B cell (primary cell): ENCODE results near the gene ARHGEF10L. TPM values are rescaled to one million over a fixed set of nuclear protein-coding genes. Genes with fewer than 3 reads are reported as not detected.

Experiments used
- ATAC-seq: fragments of 200-7000 bp; cut with Tn5 transposase; one replicate; pipeline ENCODE4 v1.10.0; 2021; ENCODE audit warnings: low read depth, mild to moderate bottlenecking, moderate number of reproducible peaks, moderate library complexity
- CTCF ChIA-PET: fragments of 350-600 bp; sonication (Branson Sonifier 250); formaldehyde crosslinking; loops from one replicate; lab custom pipeline; 2021; ENCODE audit warnings: antibody characterized with exemption, inconsistent platforms; lab: Charles Lee
- POLR2A ChIA-PET: fragments of 350-600 bp; sonication (Branson Sonifier 250); formaldehyde crosslinking; loops from one replicate; lab custom pipeline; 2021; ENCODE audit warnings: antibody characterized with exemption; lab: Charles Lee
- DNase-seq: peaks from one replicate; pipeline ENCODE4 v3.0.0; 2013
- H2AFZ ChIP-seq: 2 replicates; pipeline ENCODE4 v1.6.1; 2012; ENCODE audit warnings: mild to moderate bottlenecking, low read depth, low read length; ENCODE audit not compliant: insufficient read depth, poor library complexity, severe bottlenecking
- H3K27ac ChIP-seq, 2 donors: 1 replicate in 1 of 2; 2 replicates in 1 of 2; pipeline ENCODE4 v1.5.1; 2012 to 2013; ENCODE audit warnings: low read length in 2 of 2, mild to moderate bottlenecking in 2 of 2, moderate library complexity in 1 of 2
- H3K27me3 ChIP-seq, 4 experiments: fragments of 200-600 bp in 1 of 4; sonication (generic) in 1 of 4; replicated peaks in 1 of 4; 1 replicate in 2 of 4; 2 replicates in 2 of 4; pipeline versions ENCODE4 v1.6.1 to v1.7.0; 2013 to 2016; ENCODE audit warnings: low read length in 3 of 4, mild to moderate bottlenecking in 2 of 4, mixed read lengths in 1 of 4, moderate library complexity in 1 of 4; ENCODE audit not compliant: insufficient read depth in 4 of 4, control insufficient read depth in 3 of 4; ENCODE audit errors: control extremely low read depth in 1 of 4
- H3K36me3 ChIP-seq, 2 experiments: replicated peaks in 1 of 2; 1 replicate in 1 of 2; 2 replicates in 1 of 2; pipeline versions ENCODE4 v1.6.1 to v1.7.1; 2013; ENCODE audit warnings: low read length in 1 of 2; ENCODE audit not compliant: insufficient read depth in 2 of 2, control insufficient read depth in 1 of 2; ENCODE audit errors: control extremely low read depth in 1 of 2, extremely low read depth in 1 of 2
- H3K4me1 ChIP-seq, 2 donors: fragments of 200-600 bp in 1 of 2; sonication (generic) in 1 of 2; 1 replicate in 1 of 2; 2 replicates in 1 of 2; pipeline versions ENCODE4 v1.5.1 to v1.6.1; 2013 to 2017; ENCODE audit warnings: low read length in 2 of 2; ENCODE audit not compliant: control insufficient read depth in 2 of 2, insufficient read depth in 2 of 2
- H3K4me2 ChIP-seq: replicated peaks from 2 replicates; pipeline ENCODE3; 2012; ENCODE audit warnings: mild to moderate bottlenecking, low read depth, low read length; ENCODE audit not compliant: poor library complexity, severe bottlenecking
- H3K4me3 ChIP-seq, 5 experiments: fragments of 200-600 bp in 1 of 5; sonication (generic) in 1 of 5; 1 replicate in 3 of 5; 2 replicates in 2 of 5; pipeline versions ENCODE4 v1.5.1 to v1.7.0; 2011 to 2016; ENCODE audit warnings: low read length in 4 of 5, mild to moderate bottlenecking in 4 of 5, low read depth in 2 of 5, control low read depth in 1 of 5, moderate library complexity in 1 of 5; ENCODE audit not compliant: insufficient read depth in 1 of 5; ENCODE audit errors: control extremely low read depth in 1 of 5, extremely low read depth in 1 of 5
- H3K79me2 ChIP-seq: fragments of 200-600 bp; sonication (generic); one replicate; pipeline ENCODE4 v1.6.0; 2016; ENCODE audit warnings: low read length; ENCODE audit not compliant: control insufficient read depth, insufficient read depth
- H3K9ac ChIP-seq: fragments of 200-600 bp; sonication (generic); 2 replicates; pipeline ENCODE4 v1.6.1; 2017; ENCODE audit warnings: mild to moderate bottlenecking, low read length, moderate library complexity
- H3K9me3 ChIP-seq, 3 donors: one replicate each; pipeline versions ENCODE4 v1.6.1 to v1.7.1; 2013; ENCODE audit warnings: low read length in 2 of 3; ENCODE audit not compliant: control insufficient read depth in 2 of 3, insufficient read depth in 1 of 3; ENCODE audit errors: control extremely low read depth in 1 of 3
- H4K20me1 ChIP-seq: 2 replicates; pipeline ENCODE4 v1.6.0; 2012; ENCODE audit warnings: mild to moderate bottlenecking, low read length; ENCODE audit not compliant: insufficient read depth, control insufficient read depth, poor library complexity, severe bottlenecking
- H3K27ac Mint-ChIP-seq: one replicate; pipeline ENCODE4 v1.8.0; 2021; ENCODE audit warnings: mixed read lengths
- H3K27me3 Mint-ChIP-seq: one replicate; pipeline ENCODE4 v1.8.0; 2021; ENCODE audit warnings: mixed read lengths
- H3K4me1 Mint-ChIP-seq: one replicate; pipeline ENCODE4 v1.8.0; 2021; ENCODE audit warnings: mixed read lengths
- H3K4me3 Mint-ChIP-seq: one replicate; pipeline ENCODE4 v1.8.0; 2021; ENCODE audit warnings: mixed read lengths
- H3K9me3 Mint-ChIP-seq: one replicate; pipeline ENCODE4 v1.8.0; 2022; ENCODE audit warnings: mixed read lengths; ENCODE audit not compliant: insufficient read depth
- CTCF ChIP-seq: fragments of 200-600 bp; IDR thresholded peaks from one replicate; pipeline ENCODE4 v1.8.0; 2022; ENCODE audit warnings: antibody characterized with exemption, mild to moderate bottlenecking
- EZH2 ChIP-seq: IDR thresholded peaks from 2 replicates; pipeline ENCODE4 v1.6.1; 2012; ENCODE audit warnings: borderline replicate concordance, low read depth, mild to moderate bottlenecking, moderate library complexity, low read length; ENCODE audit not compliant: insufficient read depth, poor library complexity, severe bottlenecking
- WGBS: methylation state at CpG from one replicate; pipeline ENCODE4 v1.1.5; 2013; ENCODE audit warnings: missing lambda C conversion rate; ENCODE audit not compliant: insufficient coverage; 5-methylcytosine and 5-hydroxymethylcytosine counted together
- intact Hi-C: fragments of 100-400 bp; cut with micrococcal nuclease; formaldehyde crosslinking; loops from one replicate; pipeline ENCODE4 v1.10.0; 2022
- polyA plus RNA-seq: library from polyadenylated mRNA; depleted of rRNA; stranded (reverse); fragments of >200 nt; gene quantifications from 2 replicates; pipeline ENCODE4 v1.2.3, GENCODE V29; 2012
- total RNA-seq, 2 donors: library from RNA; stranded (reverse); fragments of 120-200 nt in 1 of 2; gene quantifications; 1 replicate in 1 of 2; 2 replicates in 1 of 2; pipeline versions ENCODE4 v1.2.3 to v1.2.4, GENCODE V29; 2013 to 2022

The ARHGEF10L gene
- total and polyA plus RNA-seq, 2 donors (not counting 1 experiment from before 2014, with no cell fraction given), result 2.0 to 4.9 TPM

DNA sequence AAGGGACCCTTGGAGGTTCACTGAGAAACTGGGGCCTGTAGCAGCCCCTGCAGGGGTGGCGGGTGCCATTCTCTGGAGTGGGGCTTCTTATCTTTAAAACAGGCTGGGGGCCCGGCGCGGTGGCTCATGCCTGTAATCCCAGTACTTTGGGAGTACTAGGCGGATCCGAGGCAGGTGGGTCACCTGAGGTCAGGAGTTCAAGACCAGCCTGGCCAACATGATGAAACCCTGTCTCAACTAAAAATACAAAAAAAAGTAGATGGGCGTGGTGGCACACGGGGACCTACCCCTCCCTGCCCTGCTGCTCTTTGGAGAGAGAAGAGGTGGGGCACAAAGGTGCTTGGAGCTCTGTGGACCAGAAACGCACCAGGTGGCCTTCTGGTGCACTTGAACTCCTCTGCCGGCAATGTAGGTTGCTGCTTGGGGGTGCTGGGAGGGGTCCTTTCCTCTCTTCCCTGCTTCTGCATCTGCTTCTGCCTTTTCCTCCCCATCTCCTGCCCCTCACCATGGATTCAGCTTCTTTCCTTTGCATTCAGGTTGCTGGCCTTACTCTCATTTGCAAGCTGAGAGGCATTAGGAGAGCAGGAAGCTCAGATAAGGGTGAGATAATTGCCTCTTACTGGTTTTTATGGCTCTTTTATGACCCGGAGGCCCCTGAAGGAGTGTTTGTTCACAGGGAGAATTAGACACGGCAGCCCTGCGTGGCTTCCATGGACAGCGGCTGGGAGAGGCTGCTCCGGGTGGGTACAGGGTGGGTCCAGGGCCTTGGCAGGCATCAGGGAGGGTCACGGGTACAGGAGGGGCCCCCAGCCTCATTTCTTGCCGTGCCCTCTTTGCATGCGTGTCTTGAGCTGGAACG is 57.4 kb downstream of the ARHGEF10L start:
- DNase-seq, result no peak
- intact Hi-C loops, result no loop called here
- POLR2A ChIA-PET, result no interaction called here

More for the DNA sequence above, 57.4 kb downstream of the ARHGEF10L start:
- no peak overlapping the region for H3K27ac ChIP-seq
- no peaks in the 10 kb centered on the region for H3K9me3 Mint-ChIP-seq
- H3K36me3 ChIP-seq, result no peaks in the 10 kb centered on the region
- 83% methylated on average over 18 of the region's 19 CpGs for WGBS
- no peaks in the 10 kb centered on the region for H4K20me1 ChIP-seq
- no peak overlapping the region for H2AFZ ChIP-seq
- no peaks in the 10 kb centered on the region for H3K9me3 ChIP-seq
- no peak for ATAC-seq
- no peaks in the 10 kb centered on the region for H3K27me3 ChIP-seq
- CTCF ChIA-PET, result no interaction called here
- no peaks in the 10 kb centered on the region for H3K79me2 ChIP-seq
- no peak overlapping the region for H3K4me3 Mint-ChIP-seq
- peaks cover 7% of the 10 kb centered on the region for H3K27me3 Mint-ChIP-seq
- H3K4me1 ChIP-seq, result no peaks in the 10 kb centered on the region
- H3K9ac ChIP-seq, result no peak overlapping the region
- H3K27ac Mint-ChIP-seq, result no peak overlapping the region
- H3K4me1 Mint-ChIP-seq, result no peaks in the 10 kb centered on the region
- TF ChIP-seq EZH2 (no peak), CTCF (no peak)
- no peak overlapping the region for H3K4me2 ChIP-seq
- H3K4me3 ChIP-seq, result no peak overlapping the region
